OCI-LY7 (cell line): ENCODE data around the gene ZBTB32. TPM values are rescaled to one million over a fixed set of nuclear protein-coding genes. Genes with fewer than 3 reads are reported as not detected.

Experiments
- BruUV-seq: library from RNA; stranded (reverse); fragments of 400-500 nt; replicated peaks from 2 replicates; lab custom pipeline; 2021; lab: Mats Ljungman, UMichigan
- CTCF ChIA-PET: fragments of 300-600 bp; sonication (Branson Sonifier 250); formaldehyde crosslinking; loops from one replicate; lab custom pipeline; 2022; ENCODE audit warnings: antibody characterized with exemption; ENCODE audit not compliant: unreplicated experiment; lab: Charles Lee
- POLR2A ChIA-PET: fragments of 300-600 bp; sonication (Branson Sonifier 250); formaldehyde crosslinking; loops from one replicate; lab custom pipeline; 2022; ENCODE audit warnings: antibody characterized with exemption; lab: Charles Lee
- DNase-seq: peaks from one replicate; pipeline ENCODE4 v3.0.0-alpha.2; 2015; ENCODE audit warnings: low spot score
- H2AFZ ChIP-seq: fragments of 200-600 bp; sonication (generic), shearing (Covaris generic); 2 replicates; pipeline ENCODE4 v1.6.1; 2014; ENCODE audit warnings: mild to moderate bottlenecking, antibody characterized with exemption, low read length, moderate library complexity
- H3K27ac ChIP-seq: fragments of 200-600 bp; sonication (generic); 2 replicates; pipeline ENCODE4 v1.5.1; 2014; ENCODE audit warnings: mixed run types, low read depth, mild to moderate bottlenecking, moderate library complexity, low read length, inconsistent platforms; ENCODE audit not compliant: poor library complexity, severe bottlenecking
- H3K36me3 ChIP-seq: fragments of 200-600 bp; sonication (generic); 2 replicates; pipeline ENCODE4 v1.6.1; 2014; ENCODE audit warnings: mild to moderate bottlenecking, antibody characterized with exemption, low read length, moderate library complexity, mixed read lengths; ENCODE audit not compliant: insufficient read depth
- H3K4me1 ChIP-seq: fragments of 200-600 bp; sonication (generic); 2 replicates; pipeline ENCODE4 v1.5.1; 2014; ENCODE audit warnings: mild to moderate bottlenecking, low read length; ENCODE audit not compliant: insufficient read depth, poor library complexity, severe bottlenecking
- H3K4me2 ChIP-seq: fragments of 200-600 bp; sonication (generic); 2 replicates; pipeline ENCODE4 v1.6.1; 2014; ENCODE audit warnings: mild to moderate bottlenecking, low read length
- H3K4me3 ChIP-seq: fragments of 200-600 bp; sonication (generic); 2 replicates; pipeline ENCODE4 v1.5.1; 2014; ENCODE audit warnings: mild to moderate bottlenecking, low read depth, low read length; ENCODE audit not compliant: poor library complexity, severe bottlenecking
- H3K79me2 ChIP-seq: fragments of 200-600 bp; sonication (generic); 2 replicates; pipeline ENCODE4 v1.6.1; 2016; ENCODE audit warnings: low read depth, mild to moderate bottlenecking, low read length, moderate library complexity, mixed read lengths; ENCODE audit not compliant: insufficient read depth
- H3K9me2 ChIP-seq: fragments of 200-600 bp; sonication (generic); 2 replicates; pipeline ENCODE4 v1.6.1; 2016; ENCODE audit warnings: mild to moderate bottlenecking, low read length, mixed read lengths; ENCODE audit not compliant: insufficient read depth
- H3K9me3 ChIP-seq: fragments of 200-600 bp; sonication (generic); 2 replicates; pipeline ENCODE4 v1.6.1; 2014; ENCODE audit warnings: mild to moderate bottlenecking, mixed run types, low read length, mixed read lengths
- H4K20me1 ChIP-seq: fragments of 200-600 bp; sonication (generic); 2 replicates; pipeline ENCODE4 v1.6.1; 2014; ENCODE audit warnings: mild to moderate bottlenecking, antibody characterized with exemption, low read length, moderate library complexity, mixed read lengths; ENCODE audit not compliant: insufficient read depth
- EZH2phosphoT487 ChIP-seq: fragments of 200-600 bp; sonication (generic); IDR thresholded peaks from 2 replicates; pipeline ENCODE4 v1.6.1; 2018; ENCODE audit warnings: low read depth, borderline replicate concordance, mild to moderate bottlenecking, mixed run types, antibody characterized with exemption, low read length, moderate library complexity, mixed read lengths
- intact Hi-C: fragments of 100-400 bp; cut with micrococcal nuclease; formaldehyde crosslinking; loops from one replicate; pipeline ENCODE4 v1.10.0; 2022; ENCODE audit not compliant: unreplicated experiment
- total RNA-seq, 2 experiments: library from RNA; depleted of rRNA in 1 of 2; stranded (reverse); fragments of >200 nt in 1 of 2; shearing (Covaris generic) in 1 of 2; gene quantifications; 2 replicates each; pipeline ENCODE4 v1.2.3, GENCODE V29; 2014 to 2022
- TF ChIP-seq, protein P1 (sequence below): fragments of 200-600 bp; sonication (generic); conservative IDR thresholded peaks from 2 replicates; pipeline ENCODE4 v1.5.1; 2014; ENCODE audit warnings: mild to moderate bottlenecking, antibody characterized with exemption, low read length, moderate library complexity, mixed read lengths

The ZBTB32 gene
- total RNA-seq, 2 experiments from 2014 or later = not detected

DNA sequence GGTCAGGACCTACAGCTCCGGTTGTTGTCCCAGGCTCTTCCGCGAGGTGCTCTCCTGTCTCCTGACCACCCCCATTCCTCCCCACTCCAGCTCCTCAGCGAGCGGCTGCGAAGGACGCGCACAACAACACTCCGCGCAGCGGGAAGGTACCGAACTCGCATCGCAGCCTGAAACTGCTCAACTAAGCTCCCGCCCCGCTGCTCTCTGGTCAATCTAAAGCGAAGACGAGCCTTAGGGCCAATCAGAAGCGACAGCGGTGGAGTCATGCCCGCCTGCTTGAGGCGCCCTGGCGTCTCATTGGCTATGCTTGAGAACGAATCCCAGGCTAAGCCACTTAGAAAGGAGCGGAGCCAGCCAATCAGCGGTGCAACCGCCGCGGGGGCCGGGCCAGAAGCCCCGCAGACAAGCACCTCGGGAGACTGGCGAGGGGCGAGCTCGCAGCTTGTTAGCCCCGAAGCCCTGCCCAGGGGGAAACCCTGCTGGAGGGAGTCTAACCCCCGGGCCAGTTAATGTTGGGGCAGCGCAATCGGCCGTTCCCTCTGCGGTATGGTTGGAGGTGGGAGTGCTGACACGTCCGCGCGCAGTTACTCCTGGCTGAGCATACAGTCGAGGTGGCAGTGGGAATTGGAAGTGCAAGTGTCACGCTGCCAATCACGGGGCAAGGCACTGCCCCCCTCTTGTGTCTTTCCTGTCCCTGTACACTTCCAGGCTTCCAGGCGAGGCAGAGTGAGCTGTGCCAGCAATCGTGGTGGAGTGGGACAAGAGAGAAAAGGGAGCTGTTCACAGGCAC, 1.9 kb upstream of the ZBTB32 start:
- intact Hi-C loops = no loop called here
- H3K9me2 ChIP-seq = no peaks in the 10 kb centered on the region
- ChIA-PET POLR2A (interaction anchor here (0.6 to 1.9 kb wide), 7 partner anchors 9 to 117 kb away, joined by 3 to 10 read pairs (median 4); partner anchors contain the start of genes COX6B1 and LIN37), CTCF (interaction anchor here (0.5 kb wide), 1 partner anchor 105 kb away, joined by 5 read pairs; no protein-coding TSS in a partner anchor)
- no peak for TF ChIP-seq EZH2phosphoT487
- TF ChIP-seq, protein P1, sequence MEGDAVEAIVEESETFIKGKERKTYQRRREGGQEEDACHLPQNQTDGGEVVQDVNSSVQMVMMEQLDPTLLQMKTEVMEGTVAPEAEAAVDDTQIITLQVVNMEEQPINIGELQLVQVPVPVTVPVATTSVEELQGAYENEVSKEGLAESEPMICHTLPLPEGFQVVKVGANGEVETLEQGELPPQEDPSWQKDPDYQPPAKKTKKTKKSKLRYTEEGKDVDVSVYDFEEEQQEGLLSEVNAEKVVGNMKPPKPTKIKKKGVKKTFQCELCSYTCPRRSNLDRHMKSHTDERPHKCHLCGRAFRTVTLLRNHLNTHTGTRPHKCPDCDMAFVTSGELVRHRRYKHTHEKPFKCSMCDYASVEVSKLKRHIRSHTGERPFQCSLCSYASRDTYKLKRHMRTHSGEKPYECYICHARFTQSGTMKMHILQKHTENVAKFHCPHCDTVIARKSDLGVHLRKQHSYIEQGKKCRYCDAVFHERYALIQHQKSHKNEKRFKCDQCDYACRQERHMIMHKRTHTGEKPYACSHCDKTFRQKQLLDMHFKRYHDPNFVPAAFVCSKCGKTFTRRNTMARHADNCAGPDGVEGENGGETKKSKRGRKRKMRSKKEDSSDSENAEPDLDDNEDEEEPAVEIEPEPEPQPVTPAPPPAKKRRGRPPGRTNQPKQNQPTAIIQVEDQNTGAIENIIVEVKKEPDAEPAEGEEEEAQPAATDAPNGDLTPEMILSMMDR = no peak
- peak; percentile 99 for DNase-seq
- H3K36me3 ChIP-seq = no peaks in the 10 kb centered on the region
- peak overlapping the region; percentile 85 for H2AFZ ChIP-seq
- no TSS peak for BruUV-seq
- no peaks in the 10 kb centered on the region for H3K9me3 ChIP-seq
- H3K79me2 ChIP-seq = no peaks in the 10 kb centered on the region
- peak overlapping the region; percentile 81 for H3K4me2 ChIP-seq
- no peaks in the 10 kb centered on the region for H4K20me1 ChIP-seq
- peaks cover 15% of the 10 kb centered on the region for H3K4me1 ChIP-seq
- peak overlapping the region; percentile 67 for H3K4me3 ChIP-seq
- no peak overlapping the region for H3K27ac ChIP-seq

DNA sequence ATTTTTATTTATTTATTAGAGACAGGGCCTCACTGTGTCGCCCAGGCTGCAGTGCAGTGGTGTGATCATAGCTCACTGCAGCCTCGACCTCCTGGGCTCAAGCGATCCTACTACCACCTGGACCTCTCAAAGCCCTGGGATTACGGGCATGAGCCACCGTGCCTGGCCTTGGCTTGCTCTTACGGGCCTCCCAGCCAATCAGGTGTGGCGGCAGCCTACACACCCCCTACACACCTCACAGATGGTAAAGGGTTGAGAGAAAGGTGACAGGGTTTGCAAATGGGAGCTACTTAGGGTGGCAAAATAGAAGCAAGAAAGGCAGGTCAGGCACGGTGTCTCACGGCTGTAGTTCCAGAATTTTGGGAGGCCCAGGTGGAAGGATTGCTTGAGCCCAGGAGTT, 1.0 kb upstream of the ZBTB32 start:
- ChIA-PET CTCF (interaction anchor here (0.5 kb wide), 1 partner anchor 106 kb away, joined by 5 read pairs; no protein-coding TSS in a partner anchor), POLR2A (interaction anchor here (0.6 to 1.9 kb wide), 3 partner anchors 8 to 59 kb away, joined by 3 to 10 read pairs (median 3); partner anchors contain the start of gene COX6B1)
- no TSS peak for BruUV-seq
- no peaks in the 10 kb centered on the region for H3K9me2 ChIP-seq
- H3K4me1 ChIP-seq = peaks cover 15% of the 10 kb centered on the region
- no peaks in the 10 kb centered on the region for H3K9me3 ChIP-seq
- no peaks in the 10 kb centered on the region for H3K79me2 ChIP-seq
- DNase-seq = no peak
- no peaks in the 10 kb centered on the region for H3K36me3 ChIP-seq
- intact Hi-C loops = no loop called here
- no peak overlapping the region for H3K4me3 ChIP-seq
- H3K4me2 ChIP-seq = peak overlapping the region; percentile 81
- no peak for TF ChIP-seq EZH2phosphoT487
- TF ChIP-seq, protein P1 = no peak
- no peak overlapping the region for H3K27ac ChIP-seq
- no peaks in the 10 kb centered on the region for H4K20me1 ChIP-seq
- 0 out of 2 replicates have a peak overlapping the region, but pooled peaks have one; percentile 85 for H2AFZ ChIP-seq

DNA sequence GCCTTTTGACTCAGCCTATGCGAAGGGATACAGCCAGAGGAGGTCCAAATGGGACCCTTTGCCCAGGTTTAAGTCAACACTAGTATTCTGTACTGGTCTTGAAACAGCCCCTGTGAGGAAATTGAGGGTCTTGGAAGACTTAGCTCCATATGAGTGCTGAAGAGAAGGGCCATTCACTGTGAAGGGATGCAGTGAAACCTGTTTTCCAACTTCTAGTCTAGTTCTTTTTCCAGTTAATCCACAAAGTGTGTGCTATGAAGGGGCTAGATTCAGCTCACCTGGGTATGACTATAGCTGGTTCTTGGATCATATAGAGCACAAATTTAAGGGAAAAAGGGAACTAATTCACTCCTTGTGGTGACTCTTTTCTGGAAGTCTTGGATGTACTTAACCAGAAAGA, 4.0 kb downstream of the ZBTB32 start:
- BruUV-seq = no TSS peak
- Histone ChIP-seq H3K4me3 (no peak overlapping the region), H3K4me2 (no peak overlapping the region), H3K9me2 (no peaks in the 10 kb centered on the region), H3K36me3 (no peaks in the 10 kb centered on the region), H2AFZ (no peak overlapping the region), H4K20me1 (no peaks in the 10 kb centered on the region), H3K4me1 (peaks cover 30% of the 10 kb centered on the region), H3K9me3 (no peaks in the 10 kb centered on the region), H3K27ac (no peak overlapping the region), H3K79me2 (no peaks in the 10 kb centered on the region)
- TF ChIP-seq EZH2phosphoT487 = no peak
- TF ChIP-seq, protein P1 = no peak
- POLR2A ChIA-PET = interaction anchor here (0.5 to 0.7 kb wide), 2 partner anchors 258 to 442 kb away, joined by 3 to 5 read pairs; no protein-coding TSS in a partner anchor
- CTCF ChIA-PET = no interaction called here
- no peak for DNase-seq
- intact Hi-C loops = no loop called here
